ENCODE results near the gene ZFR.
A peak's percentile ranks its signal among the peaks of the same experiment; 100 is the strongest.
"Not testable (repeated sequence)": the region's sequence is repeated elsewhere in the genome, so short reads cannot be mapped to it uniquely, and the experiment has no call there.

The ZFR gene

GRCh38 chr5:32317041-32317440, 127.5 kb downstream of the ZFR start:
- H3K27me3 ChIP-seq (ENCODE audit: control insufficient read depth, insufficient read depth, low read length, poor library complexity, severe bottlenecking), result no peaks in the 10 kb centered on the region
- no peaks in the 10 kb centered on the region for H3K9me3 ChIP-seq (ENCODE audit: control insufficient read depth, low read length)
- no peaks in the 10 kb centered on the region for H3K36me3 ChIP-seq (ENCODE audit: control insufficient read depth, insufficient read depth, low read length)
- H3K4me1 ChIP-seq (ENCODE audit: control insufficient read depth, insufficient read depth, low read length), result no peaks in the 10 kb centered on the region
- 91 to 94% methylated on average over 7 of the region's 7 CpGs for WGBS, 2 experiments
- H3K27ac ChIP-seq (ENCODE audit: insufficient read depth, low read depth, low read length, poor library complexity, severe bottlenecking), result no peak overlapping the region
- H3K4me3 ChIP-seq (ENCODE audit: insufficient read depth, low read depth, low read length), result no peak overlapping the region

DNA sequence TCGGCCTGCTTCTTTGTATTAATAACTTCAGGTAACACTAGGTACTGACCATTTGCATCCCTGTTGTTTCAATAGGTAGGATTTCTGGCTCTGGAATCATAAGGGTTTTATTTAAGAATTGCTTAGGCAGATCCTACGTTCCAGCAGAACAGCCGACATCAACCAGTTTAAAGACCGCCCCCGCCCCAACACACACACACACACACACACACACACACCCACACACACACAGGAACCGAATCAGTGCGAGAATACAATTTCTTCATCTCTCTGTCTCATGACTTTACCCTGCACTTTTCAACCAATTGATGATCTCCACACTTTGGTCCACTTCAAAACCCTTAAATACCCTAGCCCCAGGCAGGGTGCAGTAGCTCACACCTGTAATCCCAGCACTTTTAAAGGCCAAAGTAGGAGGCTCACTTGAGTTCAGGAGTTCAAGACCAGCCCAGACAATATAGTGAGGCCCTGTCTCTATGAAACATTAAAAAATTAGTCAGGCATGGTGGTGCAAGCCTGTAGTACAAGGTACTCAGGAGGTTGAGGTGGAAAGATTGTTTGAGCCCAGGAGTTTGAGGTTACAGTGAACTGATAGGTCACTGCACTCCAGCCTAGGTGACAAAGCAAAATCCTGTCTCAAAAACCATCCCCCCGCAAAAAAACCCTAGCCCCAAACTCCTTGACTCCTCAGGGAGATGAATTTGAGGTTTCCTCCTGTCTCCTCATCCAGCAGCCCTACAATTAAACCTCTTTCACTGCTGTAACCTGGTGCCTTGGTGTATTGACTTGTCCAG, 129.1 kb downstream of the ZFR start:
- WGBS, 2 experiments, result 90 to 92% methylated on average over 8 of the region's 8 CpGs
- Histone ChIP-seq H3K4me3 (ENCODE audit: insufficient read depth, low read depth, low read length) (no peak overlapping the region), H3K27me3 (ENCODE audit: control insufficient read depth, insufficient read depth, low read length, poor library complexity, severe bottlenecking) (no peaks in the 10 kb centered on the region)

DNA sequence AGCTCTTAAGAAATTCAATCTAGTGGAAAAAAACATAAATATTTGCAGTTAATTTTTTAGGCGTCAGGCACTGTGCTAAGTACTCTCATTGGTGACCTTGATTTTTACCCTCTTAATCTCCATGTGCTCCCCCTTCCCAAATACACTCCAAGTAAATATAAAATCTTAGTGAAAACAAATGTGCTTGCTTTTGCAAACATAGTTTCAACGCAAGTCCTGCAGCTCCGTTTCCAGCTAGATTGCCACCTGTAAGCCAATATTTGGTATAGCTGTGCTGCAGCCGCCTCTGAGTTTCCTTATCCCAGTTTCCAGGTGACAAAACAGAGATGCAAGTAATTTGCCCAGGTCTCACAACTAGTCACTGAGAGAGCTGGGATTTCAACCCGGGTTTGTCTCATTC, 129.9 kb downstream of the ZFR start:
- no peaks in the 10 kb centered on the region for H3K27me3 ChIP-seq (ENCODE audit: control insufficient read depth, insufficient read depth, low read length, poor library complexity, severe bottlenecking)
- no peaks in the 10 kb centered on the region for H3K9me3 ChIP-seq (ENCODE audit: control insufficient read depth, low read length)
- H3K36me3 ChIP-seq (ENCODE audit: control insufficient read depth, insufficient read depth, low read length), result no peaks in the 10 kb centered on the region
- 93 to 97% methylated on average over 4 to 5 of the region's 5 CpGs for WGBS, 2 experiments
- no peak overlapping the region for H3K4me3 ChIP-seq (ENCODE audit: insufficient read depth, low read depth, low read length)
- no peaks in the 10 kb centered on the region for H3K4me1 ChIP-seq (ENCODE audit: control insufficient read depth, insufficient read depth, low read length)
- no peak overlapping the region for H3K27ac ChIP-seq (ENCODE audit: insufficient read depth, low read depth, low read length, poor library complexity, severe bottlenecking)

More for the DNA sequence above, 129.1 kb downstream of the ZFR start:
- Histone ChIP-seq H3K9me3 (ENCODE audit: control insufficient read depth, low read length) (no peaks in the 10 kb centered on the region), H3K27ac (ENCODE audit: insufficient read depth, low read depth, low read length, poor library complexity, severe bottlenecking) (no peak overlapping the region), H3K36me3 (ENCODE audit: control insufficient read depth, insufficient read depth, low read length) (no peaks in the 10 kb centered on the region), H3K4me1 (ENCODE audit: control insufficient read depth, insufficient read depth, low read length) (no peaks in the 10 kb centered on the region)

- H3K36me3 ChIP-seq (ENCODE audit: control insufficient read depth, insufficient read depth, low read length); H3K27ac ChIP-seq (ENCODE audit: insufficient read depth, low read depth, low read length, poor library complexity, severe bottlenecking); H3K4me1 ChIP-seq (ENCODE audit: control insufficient read depth, insufficient read depth, low read length); H3K27me3 ChIP-seq (ENCODE audit: control insufficient read depth, insufficient read depth, low read length, poor library complexity, severe bottlenecking); H3K4me3 ChIP-seq (ENCODE audit: insufficient read depth, low read depth, low read length); H3K9me3 ChIP-seq (ENCODE audit: control insufficient read depth, low read length): not testable (repeated sequence)
- 89 to 93% methylated on average over 9 to 10 of the region's 10 CpGs for WGBS, 2 experiments
Measured at GRCh38 chr5:32314152-32314488, 130.4 kb downstream of the ZFR start.

DNA sequence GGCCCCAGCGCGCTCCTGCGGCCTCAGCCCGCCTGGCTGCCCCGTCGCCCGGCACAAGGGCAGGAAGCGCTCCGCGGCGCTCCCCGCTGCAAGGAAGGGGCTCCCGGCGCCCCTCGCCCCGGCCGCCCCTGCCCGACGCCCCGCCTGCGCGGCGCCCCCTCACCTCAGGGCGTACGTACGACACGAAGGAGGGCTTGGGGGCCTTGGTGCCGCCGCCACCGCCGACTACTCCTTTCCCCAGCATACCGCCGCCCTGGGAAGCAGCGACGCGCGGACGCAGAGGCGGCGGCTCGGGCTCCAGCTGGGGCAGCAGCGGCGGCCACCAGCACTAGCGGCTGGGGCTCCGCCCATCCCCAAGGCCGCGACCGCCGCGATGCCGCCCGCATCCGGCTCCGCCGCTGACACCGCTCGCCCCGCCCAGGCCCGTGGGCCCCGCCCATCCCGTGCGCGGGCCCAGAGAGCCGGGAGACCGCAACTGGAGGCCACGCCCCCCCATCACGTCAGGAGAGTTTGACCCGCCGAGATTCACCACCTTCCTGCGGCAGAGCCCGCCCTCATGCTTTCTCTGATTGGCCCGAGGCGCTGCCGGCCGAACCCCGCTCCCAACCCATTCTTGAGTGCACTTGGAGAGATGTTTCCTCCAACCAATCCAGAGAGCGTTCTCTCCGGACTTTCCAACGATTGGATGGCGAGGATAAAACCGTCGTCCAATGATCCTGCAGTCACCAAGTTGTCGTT, 131.8 kb downstream of the ZFR start, which contains the start of gene MTMR12:
MTMR12 (minus strand) TSS at position 345 of the 738 bp plus-strand sequence; CDS start at position 244, 101 bp downstream.
- no peaks in the 10 kb centered on the region for H3K4me1 ChIP-seq (ENCODE audit: control insufficient read depth, insufficient read depth, low read length)
- WGBS, 2 experiments, result 0% methylated on average over 83 of the region's 83 CpGs
- no peaks in the 10 kb centered on the region for H3K27me3 ChIP-seq (ENCODE audit: control insufficient read depth, insufficient read depth, low read length, poor library complexity, severe bottlenecking)
- H3K36me3 ChIP-seq (ENCODE audit: control insufficient read depth, insufficient read depth, low read length), result no peaks in the 10 kb centered on the region
- peak within 1 kb of the TSS; percentile 90 for H3K4me3 ChIP-seq (ENCODE audit: insufficient read depth, low read depth, low read length)
- H3K9me3 ChIP-seq (ENCODE audit: control insufficient read depth, low read length), result no peaks in the 10 kb centered on the region
- peak within 1 kb of the TSS; percentile 63 for H3K27ac ChIP-seq (ENCODE audit: insufficient read depth, low read depth, low read length, poor library complexity, severe bottlenecking)

DNA sequence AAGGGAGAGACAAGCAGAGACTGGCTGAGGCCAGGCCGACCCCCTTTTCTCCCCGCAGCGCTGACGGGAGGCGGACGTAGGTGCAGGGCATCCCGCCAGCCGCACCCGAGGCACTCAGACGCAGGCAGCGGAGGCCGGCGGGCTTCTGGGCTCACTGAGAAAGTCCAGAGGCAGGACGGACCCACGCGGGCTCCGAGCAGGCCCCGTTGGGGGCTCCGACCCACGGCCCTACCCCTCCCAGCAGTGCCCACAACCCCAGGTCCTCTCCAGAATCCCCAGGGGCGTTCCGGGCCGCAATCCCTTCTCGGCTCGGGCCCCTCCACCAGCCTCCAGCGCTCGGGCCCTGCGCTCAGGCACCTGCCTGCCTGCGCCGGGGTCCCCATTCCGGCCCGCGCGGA, 132.3 kb downstream of the ZFR start:
- Histone ChIP-seq H3K36me3 (ENCODE audit: control insufficient read depth, insufficient read depth, low read length) (no peaks in the 10 kb centered on the region), H3K4me1 (ENCODE audit: control insufficient read depth, insufficient read depth, low read length) (no peaks in the 10 kb centered on the region), H3K27me3 (ENCODE audit: control insufficient read depth, insufficient read depth, low read length, poor library complexity, severe bottlenecking) (no peaks in the 10 kb centered on the region), H3K4me3 (ENCODE audit: insufficient read depth, low read depth, low read length) (peak overlapping the region; percentile 90), H3K27ac (ENCODE audit: insufficient read depth, low read depth, low read length, poor library complexity, severe bottlenecking) (peak overlapping the region; percentile 56), H3K9me3 (ENCODE audit: control insufficient read depth, low read length) (no peaks in the 10 kb centered on the region)
- 0 to 1% methylated on average over 34 of the region's 34 CpGs for WGBS, 2 experiments

DNA sequence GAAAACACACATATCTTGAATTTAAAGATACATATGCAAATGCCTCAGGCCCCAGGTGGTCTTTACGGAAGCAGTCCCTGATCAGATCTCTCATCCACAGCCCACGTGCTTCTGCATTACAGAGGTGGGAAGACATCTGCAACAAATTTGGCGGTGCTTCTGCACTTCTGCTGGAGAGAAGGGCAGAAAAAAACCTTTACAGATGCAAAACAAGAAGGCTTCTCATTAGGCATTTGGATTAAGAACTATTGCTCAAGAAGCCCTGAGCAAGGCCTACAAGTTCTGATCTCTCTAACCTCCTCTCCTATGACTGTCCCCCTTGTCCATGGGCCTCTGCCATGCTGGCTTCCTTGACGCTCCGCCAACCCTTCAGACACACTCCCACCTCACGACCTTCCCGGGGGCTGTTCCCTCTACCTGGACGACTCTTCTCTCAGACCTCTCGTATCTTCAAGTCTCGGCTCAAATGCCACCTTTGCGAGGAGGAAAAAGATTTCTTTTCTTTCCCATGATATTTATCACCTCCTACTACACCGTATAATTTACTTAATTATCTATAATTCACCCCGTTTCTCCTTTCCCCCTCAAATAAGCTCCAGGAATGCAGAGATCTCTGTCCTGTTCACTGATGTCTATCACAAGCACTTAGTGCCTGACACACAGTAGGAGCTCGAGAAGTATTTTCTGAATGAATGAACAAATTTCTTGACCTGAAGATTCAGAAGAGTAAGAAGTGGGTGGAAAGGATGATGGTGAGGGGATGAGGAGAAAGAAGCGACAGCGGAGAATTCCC, 132.9 kb downstream of the ZFR start:
- 17 to 22% methylated on average over 16 of the region's 16 CpGs for whole genome bisulfite sequencing, 2 experiments
- H3K27me3 ChIP-seq (ENCODE audit: control insufficient read depth, insufficient read depth, low read length, poor library complexity, severe bottlenecking), result no peaks in the 10 kb centered on the region
- H3K36me3 ChIP-seq (ENCODE audit: control insufficient read depth, insufficient read depth, low read length), result no peaks in the 10 kb centered on the region
- no peaks in the 10 kb centered on the region for H3K4me1 ChIP-seq (ENCODE audit: control insufficient read depth, insufficient read depth, low read length)
- H3K27ac ChIP-seq (ENCODE audit: insufficient read depth, low read depth, low read length, poor library complexity, severe bottlenecking), result no peak overlapping the region
- H3K9me3 ChIP-seq (ENCODE audit: control insufficient read depth, low read length), result no peaks in the 10 kb centered on the region
- H3K4me3 ChIP-seq (ENCODE audit: insufficient read depth, low read depth, low read length), result peak overlapping the region; percentile 90

DNA sequence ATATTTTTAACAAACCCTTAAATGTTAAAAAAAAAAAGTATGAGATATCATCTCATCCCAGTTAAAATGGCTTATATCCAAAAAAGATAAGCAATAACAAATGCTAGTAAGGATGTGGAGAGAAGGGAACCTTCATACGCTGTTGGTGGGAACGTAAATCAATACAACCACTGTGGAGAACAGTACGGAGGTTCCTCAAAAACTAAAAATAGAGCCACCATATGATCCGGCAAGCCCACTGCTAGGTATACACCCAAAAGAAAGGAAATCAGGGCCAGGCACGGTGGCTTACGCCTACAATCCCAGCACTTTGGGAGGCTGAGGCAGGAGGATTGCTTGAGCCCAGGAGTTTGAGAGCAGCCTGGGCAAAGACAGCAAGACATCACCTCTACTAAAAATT, 134.8 kb downstream of the ZFR start:
- Histone ChIP-seq H3K9me3 (ENCODE audit: control insufficient read depth, low read length) (no peaks in the 10 kb centered on the region), H3K27me3 (ENCODE audit: control insufficient read depth, insufficient read depth, low read length, poor library complexity, severe bottlenecking) (no peaks in the 10 kb centered on the region), H3K36me3 (ENCODE audit: control insufficient read depth, insufficient read depth, low read length) (no peaks in the 10 kb centered on the region), H3K27ac (ENCODE audit: insufficient read depth, low read depth, low read length, poor library complexity, severe bottlenecking) (no peak overlapping the region), H3K4me1 (ENCODE audit: control insufficient read depth, insufficient read depth, low read length) (no peaks in the 10 kb centered on the region), H3K4me3 (ENCODE audit: insufficient read depth, low read depth, low read length) (no peak overlapping the region)
- WGBS, 2 experiments, result 88 to 95% methylated on average over 6 of the region's 6 CpGs

DNA sequence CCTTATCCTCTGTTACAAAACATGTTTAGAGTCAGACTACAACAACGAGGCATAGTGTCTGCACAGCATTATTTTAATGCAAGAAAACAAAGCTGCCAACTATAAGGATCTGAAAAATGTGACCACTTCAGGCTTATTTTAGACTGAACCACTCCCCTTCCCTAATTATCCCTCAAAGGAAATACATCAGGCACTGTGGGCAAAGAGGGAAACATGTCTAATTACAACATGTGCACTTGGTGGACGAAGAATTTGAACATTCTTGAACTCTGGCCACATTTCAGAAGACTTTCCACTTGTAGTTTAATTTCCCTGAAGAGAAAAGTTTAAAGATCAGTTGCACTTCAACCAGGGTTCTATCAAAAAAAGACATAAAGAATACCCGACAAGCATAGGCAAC, 135.6 kb downstream of the ZFR start:
- Histone ChIP-seq H3K9me3 (ENCODE audit: control insufficient read depth, low read length) (no peaks in the 10 kb centered on the region), H3K4me3 (ENCODE audit: insufficient read depth, low read depth, low read length) (no peak overlapping the region), H3K36me3 (ENCODE audit: control insufficient read depth, insufficient read depth, low read length) (no peaks in the 10 kb centered on the region), H3K27me3 (ENCODE audit: control insufficient read depth, insufficient read depth, low read length, poor library complexity, severe bottlenecking) (no peaks in the 10 kb centered on the region), H3K4me1 (ENCODE audit: control insufficient read depth, insufficient read depth, low read length) (no peaks in the 10 kb centered on the region), H3K27ac (ENCODE audit: insufficient read depth, low read depth, low read length, poor library complexity, severe bottlenecking) (no peak overlapping the region)
- WGBS, 2 experiments, result 92 to 93% methylated on average over 3 of the region's 3 CpGs

GRCh38 chr5:32307769-32308194, 136.8 kb downstream of the ZFR start:
- WGBS, 2 experiments, result 91 to 92% methylated on average over 4 of the region's 4 CpGs
- Histone ChIP-seq H3K4me3 (ENCODE audit: insufficient read depth, low read depth, low read length) (no peak overlapping the region), H3K36me3 (ENCODE audit: control insufficient read depth, insufficient read depth, low read length) (no peaks in the 10 kb centered on the region), H3K27ac (ENCODE audit: insufficient read depth, low read depth, low read length, poor library complexity, severe bottlenecking) (no peak overlapping the region), H3K9me3 (ENCODE audit: control insufficient read depth, low read length) (no peaks in the 10 kb centered on the region), H3K27me3 (ENCODE audit: control insufficient read depth, insufficient read depth, low read length, poor library complexity, severe bottlenecking) (no peaks in the 10 kb centered on the region), H3K4me1 (ENCODE audit: control insufficient read depth, insufficient read depth, low read length) (no peaks in the 10 kb centered on the region)
